ENCODE measurements around the gene GRK2. TPM values are rescaled to one million over a fixed set of nuclear protein-coding genes. Genes with fewer than 3 reads are reported as not detected.
"Not testable (repeated sequence)": the region's sequence is repeated elsewhere in the genome, so short reads cannot be mapped to it uniquely, and the experiment has no call there.

Gene GRK2
- total RNA-seq, 4 donors from 2014 or later = 44.0 to 76.9 (median 64.8) TPM

GRCh38 chr11:67316882-67317204 is 50.6 kb downstream of the GRK2 start:
- H3K9me3 ChIP-seq = no peaks in the 10 kb centered on the region
- WGBS, 2 donors (ENCODE audit: low coverage in 1 of 2) = 0% methylated on average over 1 of the region's 10 CpGs; no CpG with 5 or more reads in 1 of the 2 donors
- TF ChIP-seq POLR2AphosphoS5 (IDR thresholded peaks at IDR 0.05) (no peak), CTCF (IDR thresholded peaks at IDR 0.05) (no peak), EP300 (IDR thresholded peaks at IDR 0.05) (no peak), POLR2A (IDR thresholded peaks at IDR 0.05) (no peak)
- peak overlapping the region; percentile 69 to 97 (median 94) for H3K27ac ChIP-seq
- H3K27me3 ChIP-seq = no peaks in the 10 kb centered on the region
- peaks cover 0 to 9% of the 10 kb centered on the region in 2 donors for H3K36me3 ChIP-seq
- H3K4me3 ChIP-seq = peak overlapping the region; percentile 67 to 73
- H3K4me1 ChIP-seq = peaks cover 0 to 36% (median 10%) of the 10 kb centered on the region in 3 donors
- ATAC-seq = no peak

- ATAC-seq = peak; percentile 94
- Histone ChIP-seq H3K27ac (peak overlapping the region; percentile 69 to 97 (median 94)), H3K4me3 (peak overlapping the region; percentile 67 to 73), H3K27me3 (no peaks in the 10 kb centered on the region), H3K4me1 (peaks cover 0 to 36% (median 10%) of the 10 kb centered on the region in 3 donors), H3K36me3 (peaks cover 0 to 14% of the 10 kb centered on the region in 2 donors), H3K9me3 (no peaks in the 10 kb centered on the region)
- WGBS, 2 donors (ENCODE audit: low coverage in 1 of 2) = 0% methylated on average over 3 of the region's 55 CpGs; no CpG with 5 or more reads in 1 of the 2 donors
- TF ChIP-seq EP300 (IDR thresholded peaks at IDR 0.05) (no peak), POLR2AphosphoS5 (IDR thresholded peaks at IDR 0.05) (peak; percentile 42), POLR2A (IDR thresholded peaks at IDR 0.05) (peak; percentile 37 to 56), CTCF (IDR thresholded peaks at IDR 0.05) (peak in 3 of 4 experiments; percentile 96 to 99 (median 99))
Observed at GRCh38 chr11:67317205-67317887, 51.1 kb downstream of the GRK2 start.

GRCh38 chr11:67317888-67318555 is 51.7 kb downstream of the GRK2 start:
- H3K4me3 ChIP-seq = peak overlapping the region; percentile 67 to 73
- H3K4me1 ChIP-seq = peaks cover 0 to 36% (median 10%) of the 10 kb centered on the region in 3 donors
- H3K36me3 ChIP-seq = peaks cover 0 to 20% of the 10 kb centered on the region in 2 donors
- TF ChIP-seq EP300 (IDR thresholded peaks at IDR 0.05) (no peak), POLR2AphosphoS5 (IDR thresholded peaks at IDR 0.05) (no peak), CTCF (IDR thresholded peaks at IDR 0.05) (no peak), POLR2A (IDR thresholded peaks at IDR 0.05) (peak in 1 of 2 donors; percentile 22)
- no peaks in the 10 kb centered on the region for H3K27me3 ChIP-seq
- H3K9me3 ChIP-seq = no peaks in the 10 kb centered on the region
- WGBS, 2 donors (ENCODE audit: low coverage in 1 of 2) = 5% methylated on average over 7 of the region's 53 CpGs; no CpG with 5 or more reads in 1 of the 2 donors
- peak overlapping the region in 3 of 4 donors; percentile 92 to 97 (median 95) for H3K27ac ChIP-seq
- peak; percentile 32 for ATAC-seq

- not testable (repeated sequence) for H3K9me3 ChIP-seq, ATAC-seq, H3K27me3 ChIP-seq, H3K27ac ChIP-seq
- H3K4me3 ChIP-seq = peak overlapping the region in 1 of 2 donors; percentile 73
- H3K36me3 ChIP-seq = peaks cover 0 to 23% of the 10 kb centered on the region in 2 donors
- 91% methylated on average over 6 of the region's 12 CpGs; no CpG with 5 or more reads in 1 of the 2 donors for WGBS, 2 donors (ENCODE audit: low coverage in 1 of 2)
- H3K4me1 ChIP-seq = peaks cover 0 to 36% (median 10%) of the 10 kb centered on the region in 3 donors
Observed at GRCh38 chr11:67318876-67319275, 52.6 kb downstream of the GRK2 start.

- Histone ChIP-seq H3K9me3 (no peaks in the 10 kb centered on the region), H3K4me1 (peaks cover 0 to 36% (median 10%) of the 10 kb centered on the region in 3 donors)
- TF ChIP-seq POLR2AphosphoS5 (IDR thresholded peaks at IDR 0.05) (no peak), CTCF (IDR thresholded peaks at IDR 0.05) (no peak), POLR2A (IDR thresholded peaks at IDR 0.05) (no peak), EP300 (IDR thresholded peaks at IDR 0.05) (no peak)
Observed at GRCh38 chr11:67320011-67320410, 53.7 kb downstream of the GRK2 start.

More at GRCh38 chr11:67320011-67320410, 53.7 kb downstream of the GRK2 start:
- Histone ChIP-seq H3K36me3 (peaks cover 0 to 23% of the 10 kb centered on the region in 2 donors), H3K27me3 (no peaks in the 10 kb centered on the region), H3K27ac (no peak overlapping the region), H3K4me3 (no peak overlapping the region)
- 55 to 58% methylated on average over 3 of the region's 3 CpGs for WGBS, 2 donors (ENCODE audit: low coverage in 1 of 2)
- no peak for ATAC-seq
